NOMO-1 treated with DMSO at 0.1 percent for 48 hours (cell line): Measurements from ENCODE around the gene PRCC.

Experiments
- DNase-seq: peaks from one replicate; lab custom pipeline; 2025; ENCODE audit not compliant: unreplicated experiment; lab: John Stamatoyannopoulos, UW

Gene PRCC

GRCh38 chr1:156743367-156744302 lies 23.7 kb upstream of the PRCC start:
- no peak for DNase-seq

- no peak for DNase-seq
Measured at GRCh38 chr1:156744344-156744743, 23.0 kb upstream of the PRCC start.

- DNase-seq: no peak
Measured at GRCh38 chr1:156744786-156745419, 22.4 kb upstream of the PRCC start.

- DNase-seq: no peak
Measured at GRCh38 chr1:156745881-156746280, 21.5 kb upstream of the PRCC start.

- DNase-seq: no peak
Measured at GRCh38 chr1:156746406-156746727, 21.0 kb upstream of the PRCC start.

GRCh38 chr1:156746728-156747631 lies 20.4 kb upstream of the PRCC start:
- DNase-seq: peak; percentile 19

- DNase-seq: no peak
Measured at GRCh38 chr1:156747742-156748669, 19.3 kb upstream of the PRCC start.

GRCh38 chr1:156748670-156749418 lies 18.5 kb upstream of the PRCC start:
- DNase-seq: peak; percentile 14

- DNase-seq: no peak
Measured at GRCh38 chr1:156749419-156750118, 17.8 kb upstream of the PRCC start.

GRCh38 chr1:156750191-156750672 lies 17.1 kb upstream of the PRCC start:
- no peak for DNase-seq

GRCh38 chr1:156750711-156751450 lies 16.5 kb upstream of the PRCC start:
- no peak for DNase-seq

- no peak for DNase-seq
Measured at GRCh38 chr1:156751451-156751756, 15.9 kb upstream of the PRCC start, which contains the start of gene HDGF. TSS of gene HDGF (minus strand) at chr1:156751675. CDS start at chr1:156751429, 246 bp downstream.

- peak; percentile 87 for DNase-seq
Measured at GRCh38 chr1:156751757-156752481, 15.4 kb upstream of the PRCC start.

- DNase-seq: peak; percentile 21
Measured at GRCh38 chr1:156752843-156753482, 14.4 kb upstream of the PRCC start.

GRCh38 chr1:156754219-156754618 lies 13.1 kb upstream of the PRCC start:
- DNase-seq: no peak

GRCh38 chr1:156755527-156755950 lies 11.8 kb upstream of the PRCC start:
- no peak for DNase-seq

GRCh38 chr1:156756355-156756754 lies 11.0 kb upstream of the PRCC start:
- no peak for DNase-seq
